Nephron (organoid): ENCODE measurements around the gene CPSF3.
A peak's percentile ranks its signal among the peaks of the same experiment; 100 is the strongest.
"Not testable (repeated sequence)": the region's sequence is repeated elsewhere in the genome, so short reads cannot be mapped to it uniquely, and the experiment has no call there.

Source experiments
- H3K27ac Mint-ChIP-seq, 3 experiments: 2 replicates each; pipeline ENCODE4 v1.8.0; 2020; ENCODE audit warnings: mixed read lengths in 3 of 3, mild to moderate bottlenecking in 2 of 3, moderate library complexity in 1 of 3
- H3K27me3 Mint-ChIP-seq: 2 replicates; pipeline ENCODE4 v1.8.0; 2021; ENCODE audit warnings: low read depth, mild to moderate bottlenecking, moderate library complexity, mixed read lengths
- H3K36me3 Mint-ChIP-seq: 2 replicates; pipeline ENCODE4 v1.8.0; 2020; ENCODE audit warnings: low read depth, mixed read lengths
- H3K4me1 Mint-ChIP-seq: 2 replicates; pipeline ENCODE4 v1.8.0; 2020; ENCODE audit warnings: mixed read lengths
- H3K4me3 Mint-ChIP-seq, 3 experiments: 2 replicates each; pipeline ENCODE4 v1.8.0; 2020; ENCODE audit warnings: mild to moderate bottlenecking in 3 of 3, mixed read lengths in 3 of 3, moderate library complexity in 2 of 3
- H3K9me3 Mint-ChIP-seq: 2 replicates; pipeline ENCODE4 v1.8.0; 2020; ENCODE audit warnings: mixed read lengths
- TF ChIP-seq, protein P1 (sequence below), 3 experiments: fragments of 200-600 bp; sonication (generic); IDR thresholded peaks; one replicate each; pipeline ENCODE4 v1.5.0; 2021; ENCODE audit warnings: antibody characterized with exemption in 3 of 3; ENCODE audit not compliant: unreplicated experiment in 3 of 3

CPSF3 gene

GRCh38 chr2:9392898-9393765 is 30.3 kb upstream of the CPSF3 start:
- Mint-ChIP-seq H3K9me3 (no peaks in the 10 kb centered on the region), H3K27ac (peak overlapping the region; percentile 93 to 95 (median 95)), H3K27me3 (no peaks in the 10 kb centered on the region), H3K4me1 (peaks cover 22% of the 10 kb centered on the region), H3K4me3 (peak overlapping the region in 1 of 3 experiments; percentile 12), H3K36me3 (peaks cover 48% of the 10 kb centered on the region)
- TF ChIP-seq, protein P1, sequence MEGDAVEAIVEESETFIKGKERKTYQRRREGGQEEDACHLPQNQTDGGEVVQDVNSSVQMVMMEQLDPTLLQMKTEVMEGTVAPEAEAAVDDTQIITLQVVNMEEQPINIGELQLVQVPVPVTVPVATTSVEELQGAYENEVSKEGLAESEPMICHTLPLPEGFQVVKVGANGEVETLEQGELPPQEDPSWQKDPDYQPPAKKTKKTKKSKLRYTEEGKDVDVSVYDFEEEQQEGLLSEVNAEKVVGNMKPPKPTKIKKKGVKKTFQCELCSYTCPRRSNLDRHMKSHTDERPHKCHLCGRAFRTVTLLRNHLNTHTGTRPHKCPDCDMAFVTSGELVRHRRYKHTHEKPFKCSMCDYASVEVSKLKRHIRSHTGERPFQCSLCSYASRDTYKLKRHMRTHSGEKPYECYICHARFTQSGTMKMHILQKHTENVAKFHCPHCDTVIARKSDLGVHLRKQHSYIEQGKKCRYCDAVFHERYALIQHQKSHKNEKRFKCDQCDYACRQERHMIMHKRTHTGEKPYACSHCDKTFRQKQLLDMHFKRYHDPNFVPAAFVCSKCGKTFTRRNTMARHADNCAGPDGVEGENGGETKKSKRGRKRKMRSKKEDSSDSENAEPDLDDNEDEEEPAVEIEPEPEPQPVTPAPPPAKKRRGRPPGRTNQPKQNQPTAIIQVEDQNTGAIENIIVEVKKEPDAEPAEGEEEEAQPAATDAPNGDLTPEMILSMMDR (IDR thresholded peaks at IDR 0.05; ENCODE audit: unreplicated experiment in 3 of 3), result no peak

GRCh38 chr2:9394816-9395215 is 28.6 kb upstream of the CPSF3 start:
- H3K4me1 Mint-ChIP-seq, result peaks cover 33% of the 10 kb centered on the region
- TF ChIP-seq, protein P1 (IDR thresholded peaks at IDR 0.05; ENCODE audit: unreplicated experiment in 3 of 3), result no peak
- no peak overlapping the region for H3K4me3 Mint-ChIP-seq
- H3K36me3 Mint-ChIP-seq, result peaks cover 39% of the 10 kb centered on the region
- no peaks in the 10 kb centered on the region for H3K9me3 Mint-ChIP-seq
- no peaks in the 10 kb centered on the region for H3K27me3 Mint-ChIP-seq
- peak overlapping the region in 1 of 3 experiments; percentile 44 for H3K27ac Mint-ChIP-seq

DNA sequence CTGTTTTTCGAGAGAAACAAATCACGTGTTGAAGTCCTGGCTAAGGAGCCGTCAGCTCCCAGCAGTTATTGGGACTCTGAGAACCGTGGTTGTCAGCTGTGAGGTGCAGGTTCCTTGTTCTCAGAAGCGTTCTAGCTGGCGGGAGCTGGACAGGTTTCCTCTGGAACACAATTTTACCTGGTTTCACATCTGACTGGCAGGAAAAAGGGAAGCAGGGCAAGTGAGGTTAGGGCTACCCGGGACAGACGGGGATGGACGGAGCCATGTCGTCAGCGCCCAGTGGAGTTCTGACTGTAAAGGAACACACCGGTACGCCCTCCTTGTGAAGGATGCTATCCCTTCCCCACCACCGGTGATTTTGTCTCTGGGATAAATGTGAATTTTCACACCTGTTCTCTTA is 26.3 kb upstream of the CPSF3 start:
- TF ChIP-seq, protein P1 (IDR thresholded peaks at IDR 0.05; ENCODE audit: unreplicated experiment in 3 of 3), result no peak
- Mint-ChIP-seq H3K4me1 (peaks cover 36% of the 10 kb centered on the region), H3K4me3 (no peak overlapping the region), H3K27ac (no peak overlapping the region), H3K9me3 (no peaks in the 10 kb centered on the region), H3K27me3 (no peaks in the 10 kb centered on the region), H3K36me3 (peaks cover 27% of the 10 kb centered on the region)

GRCh38 chr2:9398251-9398650 is 25.2 kb upstream of the CPSF3 start:
- Mint-ChIP-seq H3K27ac (peak overlapping the region in 1 of 3 experiments; percentile 90), H3K36me3 (peaks cover 34% of the 10 kb centered on the region), H3K4me1 (peaks cover 25% of the 10 kb centered on the region)
- not testable (repeated sequence) for H3K9me3 Mint-ChIP-seq, H3K27me3 Mint-ChIP-seq, H3K4me3 Mint-ChIP-seq

- Mint-ChIP-seq H3K4me3 (no peak overlapping the region), H3K36me3 (peaks cover 35% of the 10 kb centered on the region), H3K9me3 (no peaks in the 10 kb centered on the region), H3K27ac (peak overlapping the region; percentile 87 to 94 (median 90)), H3K27me3 (no peaks in the 10 kb centered on the region), H3K4me1 (peaks cover 19% of the 10 kb centered on the region)
- TF ChIP-seq, protein P1 (IDR thresholded peaks at IDR 0.05; ENCODE audit: unreplicated experiment in 3 of 3), result no peak
These were observed 24.3 kb upstream of the CPSF3 start for GRCh38 chr2:9398881-9399780.
